Esophagus squamous epithelium (tissue), 5 donors: ENCODE measurements around the gene CHAF1A. TPM values are rescaled to one million over a fixed set of nuclear protein-coding genes. Genes with fewer than 3 reads are reported as not detected.

Source experiments
- DNase-seq: peaks from one replicate; lab custom pipeline; 2025; lab: John Stamatoyannopoulos, UW
- H3K27ac ChIP-seq, 4 donors: fragments of 200-600 bp; sonication (generic); one replicate each; pipeline ENCODE4 v1.5.1; 2016 to 2019; ENCODE audit warnings: mild to moderate bottlenecking in 1 of 4
- H3K27me3 ChIP-seq, 4 donors: fragments of 200-600 bp; sonication (generic); 1 replicate in 3 of 4; 2 replicates in 1 of 4; pipeline versions ENCODE4 v1.5.1 to v1.6.0; 2017 to 2021; ENCODE audit warnings: antibody characterized with exemption in 1 of 4
- H3K36me3 ChIP-seq, 3 donors: fragments of 200-600 bp; sonication (generic); one replicate each; pipeline ENCODE4 v1.5.1; 2016 to 2019
- H3K4me1 ChIP-seq, 3 donors: fragments of 200-600 bp; sonication (generic); one replicate each; pipeline ENCODE4 v1.5.1; 2017 to 2019
- H3K4me3 ChIP-seq, 4 donors: fragments of 200-600 bp; sonication (generic); 1 replicate in 3 of 4; 2 replicates in 1 of 4; pipeline ENCODE4 v1.5.1; 2016 to 2019; ENCODE audit warnings: mild to moderate bottlenecking in 2 of 4, moderate library complexity in 1 of 4
- H3K9me3 ChIP-seq, 3 donors: fragments of 200-600 bp; sonication (generic); one replicate each; pipeline ENCODE4 v1.5.1; 2016 to 2019
- CTCF ChIP-seq, 6 experiments: fragments of 450-650 bp in 4 of 6; fragments of 200-600 bp in 2 of 6; sonication (generic) in 2 of 6; IDR thresholded peaks; one replicate each; pipeline ENCODE4 v1.5.1; 2016 to 2019; ENCODE audit warnings: antibody characterized with exemption in 6 of 6, mild to moderate bottlenecking in 4 of 6, moderate library complexity in 4 of 6
- POLR2A ChIP-seq, 4 donors: fragments of 450-650 bp; IDR thresholded peaks; one replicate each; pipeline ENCODE4 v1.6.1; 2017; ENCODE audit warnings: antibody characterized with exemption in 4 of 4, mild to moderate bottlenecking in 4 of 4, moderate library complexity in 3 of 4
- WGBS, 2 donors: methylation state at CpG; one replicate each; pipeline ENCODE4 v1.1.5; 2018; 5-methylcytosine and 5-hydroxymethylcytosine counted together
- intact Hi-C: fragments of 100-400 bp; cut with DNase I; formaldehyde crosslinking; loops from one replicate; pipeline ENCODE4 v1.15.0; 2022
- total RNA-seq, 4 donors: library from RNA; depleted of rRNA; stranded (reverse); fragments of >200 nt; gene quantifications; one replicate each; pipeline ENCODE4 v1.1.0, GENCODE V29; 2016
- donor health status: DM: yes; HTN: yes; CAD: no.

Gene CHAF1A
- total RNA-seq, 4 donors from 2014 or later, result 7.6 to 20.9 (median 11.9) TPM

DNA sequence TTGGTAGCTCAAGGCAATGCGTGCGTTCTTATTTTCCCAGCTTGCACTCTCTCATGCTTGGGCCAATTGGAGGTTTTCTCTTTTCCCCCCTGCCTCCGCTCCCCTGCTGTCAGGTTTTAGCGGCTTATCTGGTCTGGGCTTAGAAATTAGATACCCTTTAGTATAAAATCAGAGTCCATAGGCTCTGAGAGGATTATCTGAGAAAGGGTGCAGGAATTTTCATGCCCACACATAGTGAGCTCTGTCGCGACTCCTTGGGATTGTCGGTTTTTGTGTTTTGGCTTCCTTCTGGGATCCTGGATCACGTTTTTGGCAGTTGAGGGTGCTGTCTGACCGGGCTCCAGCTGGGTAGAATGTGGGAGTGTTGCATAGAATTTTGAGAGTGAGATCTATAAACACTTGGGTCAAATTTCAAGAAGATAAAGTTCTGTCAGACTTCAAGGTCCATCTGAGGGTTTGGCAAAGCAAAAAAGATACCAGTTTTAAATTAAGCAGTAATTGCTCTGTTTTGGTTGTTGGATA, 12.4 kb downstream of the CHAF1A start:
- 55 to 58% methylated on average over 9 of the region's 9 CpGs for WGBS, 2 donors
- DNase-seq, result no peak
- intact Hi-C loops, result no loop called here
- H3K36me3 ChIP-seq, result peaks cover 0 to 32% (median 0%) of the 10 kb centered on the region in 3 donors
- peak overlapping the region in 1 of 4 donors; percentile 61 for H3K27ac ChIP-seq
- H3K4me3 ChIP-seq, result no peak overlapping the region
- no peak for TF ChIP-seq POLR2A (IDR thresholded peaks at IDR 0.05)
- H3K4me1 ChIP-seq, result peaks cover 0 to 15% (median 0%) of the 10 kb centered on the region in 3 donors
- H3K27me3 ChIP-seq, result no peaks in the 10 kb centered on the region
- no peaks in the 10 kb centered on the region for H3K9me3 ChIP-seq

- Histone ChIP-seq H3K4me3 (no peak overlapping the region), H3K27ac (peak overlapping the region in 2 of 4 donors; percentile 25 to 61), H3K27me3 (no peaks in the 10 kb centered on the region), H3K36me3 (peaks cover 0 to 27% (median 0%) of the 10 kb centered on the region in 3 donors), H3K4me1 (peaks cover 0 to 20% (median 0%) of the 10 kb centered on the region in 3 donors), H3K9me3 (no peaks in the 10 kb centered on the region)
- WGBS, 2 donors, result 66 to 83% methylated on average over 8 to 10 of the region's 10 CpGs
- TF ChIP-seq POLR2A (IDR thresholded peaks at IDR 0.05), result no peak
- intact Hi-C loops, result no loop called here
- DNase-seq, result no peak
These were observed 12.9 kb downstream of the CHAF1A start for GRCh38 chr19:4415352-4415751.

- Histone ChIP-seq H3K27ac (no peak overlapping the region), H3K4me3 (no peak overlapping the region), H3K9me3 (no peaks in the 10 kb centered on the region), H3K36me3 (peaks cover 0 to 21% (median 0%) of the 10 kb centered on the region in 3 donors), H3K4me1 (peaks cover 0 to 27% (median 0%) of the 10 kb centered on the region in 3 donors), H3K27me3 (no peaks in the 10 kb centered on the region)
- no peak for DNase-seq
- no peak for TF ChIP-seq POLR2A (IDR thresholded peaks at IDR 0.05)
- no peak for TF ChIP-seq CTCF (IDR thresholded peaks at IDR 0.05)
- WGBS, 2 donors, result 86 to 91% methylated on average over 8 to 9 of the region's 9 CpGs
- intact Hi-C loops, result no loop called here
These were observed 13.8 kb downstream of the CHAF1A start for GRCh38 chr19:4416268-4416667.

- TF ChIP-seq POLR2A (IDR thresholded peaks at IDR 0.05) (no peak), CTCF (IDR thresholded peaks at IDR 0.05) (no peak)
- Histone ChIP-seq H3K4me1 (peaks cover 0 to 12% (median 0%) of the 10 kb centered on the region in 3 donors), H3K4me3 (no peak overlapping the region), H3K36me3 (peaks cover 0 to 37% (median 0%) of the 10 kb centered on the region in 3 donors), H3K27ac (no peak overlapping the region), H3K27me3 (no peaks in the 10 kb centered on the region), H3K9me3 (no peaks in the 10 kb centered on the region)
- WGBS, 2 donors, result 84 to 85% methylated on average over 15 to 16 of the region's 16 CpGs
- no peak for DNase-seq
- intact Hi-C loops, result no loop called here
These were observed 21.1 kb downstream of the CHAF1A start for GRCh38 chr19:4423416-4424126.

DNA sequence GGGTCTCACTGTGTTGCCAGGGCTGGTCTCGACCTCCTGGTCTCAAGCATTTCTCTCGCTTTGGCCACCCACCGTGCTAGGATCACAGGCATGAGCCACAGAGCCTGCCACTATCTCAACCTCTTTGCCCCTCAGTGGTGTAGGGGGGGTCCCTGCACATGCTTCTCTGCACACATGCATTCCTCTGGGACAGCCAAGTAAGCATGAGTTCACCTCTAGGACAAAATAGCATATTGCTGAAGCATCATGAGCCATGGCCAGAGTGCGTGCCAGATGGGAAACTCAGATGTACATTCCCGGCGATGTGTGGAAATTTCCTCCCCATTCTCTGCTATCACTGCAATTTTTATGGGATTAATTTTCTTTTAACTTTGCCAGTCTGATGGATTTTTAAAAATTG, 23.1 kb downstream of the CHAF1A start:
- Histone ChIP-seq H3K4me1 (peaks cover 0 to 5% (median 0%) of the 10 kb centered on the region in 3 donors), H3K36me3 (peaks cover 0 to 57% (median 10%) of the 10 kb centered on the region in 3 donors), H3K4me3 (no peak overlapping the region), H3K9me3 (no peaks in the 10 kb centered on the region), H3K27me3 (no peaks in the 10 kb centered on the region), H3K27ac (no peak overlapping the region)
- no peak for TF ChIP-seq POLR2A (IDR thresholded peaks at IDR 0.05)
- no peak for TF ChIP-seq CTCF (IDR thresholded peaks at IDR 0.05)
- intact Hi-C loops, result no loop called here
- DNase-seq, result no peak
- WGBS, 2 donors, result 91 to 94% methylated on average over 6 of the region's 6 CpGs

DNA sequence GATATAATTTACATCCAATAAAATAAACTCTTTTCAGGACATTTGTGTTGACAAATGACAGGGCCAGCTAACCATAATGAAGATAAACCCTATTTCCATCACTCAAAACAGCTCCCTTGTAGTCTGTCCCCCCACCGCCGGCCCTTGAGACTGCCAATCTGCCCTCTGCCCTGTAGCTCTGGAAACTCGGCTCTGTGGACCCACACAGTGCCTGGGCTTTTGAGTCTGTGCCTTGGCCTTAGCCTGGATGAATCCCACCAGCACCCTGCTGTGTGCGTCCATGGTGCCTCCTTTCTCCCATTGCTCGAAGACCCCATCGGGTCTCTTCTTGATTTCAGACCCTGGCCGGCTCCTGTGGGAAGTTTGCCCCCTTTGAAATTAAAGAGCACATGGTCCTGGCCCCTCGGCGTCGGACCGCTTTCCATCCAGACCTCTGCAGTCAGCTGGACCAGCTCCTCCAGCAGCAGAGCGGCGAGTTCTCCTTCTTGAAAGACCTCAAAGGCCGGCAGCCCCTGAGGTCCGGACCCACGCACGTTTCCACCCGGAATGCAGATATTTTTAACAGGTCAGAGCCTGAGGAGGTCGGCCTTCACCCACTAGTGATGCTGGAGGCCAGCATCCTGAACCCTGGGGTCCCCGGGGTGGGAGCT, 26.0 kb downstream of the CHAF1A start:
- Histone ChIP-seq H3K9me3 (no peaks in the 10 kb centered on the region), H3K4me3 (no peak overlapping the region), H3K4me1 (no peaks in the 10 kb centered on the region), H3K27me3 (no peaks in the 10 kb centered on the region), H3K36me3 (peaks cover 6 to 71% (median 13%) of the 10 kb centered on the region in 3 donors), H3K27ac (no peak overlapping the region)
- no peak for DNase-seq
- intact Hi-C loops, result no loop called here
- TF ChIP-seq POLR2A (IDR thresholded peaks at IDR 0.05) (no peak), CTCF (IDR thresholded peaks at IDR 0.05) (no peak)
- 88 to 91% methylated on average over 8 to 14 of the region's 20 CpGs for WGBS, 2 donors
